Measurements from ENCODE around the gene PALB2. TPM values are rescaled to one million over a fixed set of nuclear protein-coding genes. Genes with fewer than 3 reads are reported as not detected.

PALB2 gene
- polyA plus RNA-seq, 1 of the 3 experiments (the other 2 are of a cell fraction), result 3.3 TPM

GRCh38 chr16:23595246-23595950 lies 45.7 kb downstream of the PALB2 start:
- no peaks in the 10 kb centered on the region for H3K9me2 ChIP-seq
- WGBS (ENCODE audit: low lambda C conversion rate), result 20% methylated on average over 27 of the region's 34 CpGs
- H3K4me1 ChIP-seq (ENCODE audit: control insufficient read depth in 1 of 2, insufficient read depth in 2 of 2, low read depth in 1 of 2, low read length in 1 of 2), result peaks cover 0 to 7% of the 10 kb centered on the region in 2 experiments; a peak in 1 of 4 replicates
- no peaks in the 10 kb centered on the region for H3K27me3 ChIP-seq (ENCODE audit: insufficient read depth)
- H2AFZ ChIP-seq (ENCODE audit: low read depth), result peak overlapping the region; percentile 87; the same call in 1 of the 2 replicates
- peaks cover 57% of the 10 kb centered on the region for H3K79me2 ChIP-seq (ENCODE audit: insufficient read depth)
- H3K27ac ChIP-seq (ENCODE audit: low read depth in 2 of 2, low read length in 1 of 2), result peak overlapping the region; percentile 60 to 78; a peak in 2 of 4 replicates
- H3K9ac ChIP-seq, result peak overlapping the region; percentile 98
- H3K4me2 ChIP-seq, result peak overlapping the region; percentile 92
- no peaks in the 10 kb centered on the region for H3K9me3 ChIP-seq
- peak; percentile 20 for DNase-seq
- peaks cover 14% of the 10 kb centered on the region; the same call in 1 of the 2 replicates for H4K20me1 ChIP-seq (ENCODE audit: insufficient read depth)
- ChIA-PET POLR2A (no interaction called here), CTCF (interaction anchor here (1.2 to 2.2 kb wide), 4 partner anchors 11 to 79 kb away, joined by 3 to 17 read pairs (median 6); no protein-coding TSS in a partner anchor)
- no peak for TF ChIP-seq TCF12 (IDR thresholded peaks at IDR 0.05)
- TF ChIP-seq SMC3 (IDR thresholded peaks at IDR 0.05; ENCODE audit: low read depth, low read length), result no peak
- TF ChIP-seq POLR2AphosphoS5 (IDR thresholded peaks at IDR 0.05; ENCODE audit: low read depth, low read length), result no peak
- TF ChIP-seq MXI1 (IDR thresholded peaks at IDR 0.05; ENCODE audit: low read depth, low read length), result no peak
- no peak for TF ChIP-seq GATA2 (CRISPR knock-in tag; IDR thresholded peaks at IDR 0.05)
- TF ChIP-seq FOXM1 (IDR thresholded peaks at IDR 0.05; ENCODE audit: low read depth), result no peak
- no peak for TF ChIP-seq TEAD4 (IDR thresholded peaks at IDR 0.05; ENCODE audit: borderline replicate concordance, insufficient read depth)
- TF ChIP-seq CTCF (IDR thresholded peaks at IDR 0.05), result no peak
- no peak for TF ChIP-seq USF1 (IDR thresholded peaks at IDR 0.05; ENCODE audit: borderline replicate concordance, low read depth)
- no peaks in the 10 kb centered on the region for H3F3A ChIP-seq (replicated peaks; ENCODE audit: insufficient read depth)
- H3K36me3 ChIP-seq (replicated peaks in 1 of 2; ENCODE audit: control insufficient read depth in 1 of 2, insufficient read depth in 2 of 2, low read length in 1 of 2), result peaks cover 6 to 12% of the 10 kb centered on the region in 2 experiments
- peak overlapping the region; percentile 87 to 97 for H3K4me3 ChIP-seq (ENCODE audit: low read depth in 2 of 2, low read length in 1 of 2)

GRCh38 chr16:23594186-23594585 lies 46.9 kb downstream of the PALB2 start:
- whole genome bisulfite sequencing (ENCODE audit: low lambda C conversion rate), result 94% methylated on average over 12 of the region's 12 CpGs
- no peak overlapping the region for H3K9ac ChIP-seq
- peaks cover 10 to 18% of the 10 kb centered on the region in 2 experiments for H3K36me3 ChIP-seq (replicated peaks in 1 of 2; ENCODE audit: control insufficient read depth in 1 of 2, insufficient read depth in 2 of 2, low read length in 1 of 2)
- ChIA-PET POLR2A (no interaction called here), CTCF (no interaction called here)
- no peaks in the 10 kb centered on the region for H3K27me3 ChIP-seq (ENCODE audit: insufficient read depth)
- H3F3A ChIP-seq (replicated peaks; ENCODE audit: insufficient read depth), result peaks cover 2% of the 10 kb centered on the region
- H3K4me2 ChIP-seq, result peak overlapping the region; percentile 92; the same call in 1 of the 2 replicates
- no peak overlapping the region for H3K27ac ChIP-seq (ENCODE audit: low read depth in 2 of 2, low read length in 1 of 2)
- H3K9me2 ChIP-seq, result no peaks in the 10 kb centered on the region
- peaks cover 14% of the 10 kb centered on the region; the same call in 1 of the 2 replicates for H4K20me1 ChIP-seq (ENCODE audit: insufficient read depth)
- TF ChIP-seq EP300 (IDR thresholded peaks at IDR 0.05; ENCODE audit: borderline replicate concordance in 1 of 2, low read depth in 1 of 2, low read length in 1 of 2), result no peak
- TF ChIP-seq EZH2phosphoT487 (IDR thresholded peaks at IDR 0.05; ENCODE audit: borderline replicate concordance, low read depth), result no peak
- no peak for TF ChIP-seq TEAD4 (IDR thresholded peaks at IDR 0.05; ENCODE audit: borderline replicate concordance, insufficient read depth)
- TF ChIP-seq NRF1 (IDR thresholded peaks at IDR 0.05; ENCODE audit: low read depth, low read length), result no peak
- H3K4me1 ChIP-seq (ENCODE audit: control insufficient read depth in 1 of 2, insufficient read depth in 2 of 2, low read depth in 1 of 2, low read length in 1 of 2), result peaks cover 0 to 7% of the 10 kb centered on the region in 2 experiments; a peak in 1 of 4 replicates
- H3K9me3 ChIP-seq, result no peaks in the 10 kb centered on the region
- peaks cover 70% of the 10 kb centered on the region for H3K79me2 ChIP-seq (ENCODE audit: insufficient read depth)
- no peak for DNase-seq
- H3K4me3 ChIP-seq (ENCODE audit: low read depth in 2 of 2, low read length in 1 of 2), result no peak overlapping the region
- H2AFZ ChIP-seq (ENCODE audit: low read depth), result no peak overlapping the region

Measured in SK-N-SH (cell line).